Lower leg skin (tissue), 4 donors: Measurements from ENCODE around the gene IGSF21. TPM values are rescaled to one million over a fixed set of nuclear protein-coding genes. Genes with fewer than 3 reads are reported as not detected.
A peak's percentile ranks its signal among the peaks of the same experiment; 100 is the strongest.

Experiments used
- DNase-seq, 2 donors: peaks; one replicate each; pipeline ENCODE4 v3.0.0-alpha.2; 2019; ENCODE audit warnings: low spot score in 2 of 2
- H3K4me3 ChIP-seq: fragments of 200-600 bp; sonication (generic); 2 replicates; pipeline ENCODE4 v1.5.1; 2017; ENCODE audit warnings: mild to moderate bottlenecking, low read depth; ENCODE audit not compliant: poor library complexity, severe bottlenecking
- CTCF ChIP-seq, 3 donors: fragments of 450-650 bp; IDR thresholded peaks; one replicate each; pipeline ENCODE4 v1.5.1; 2016; ENCODE audit warnings: antibody characterized with exemption in 3 of 3, mild to moderate bottlenecking in 3 of 3, moderate library complexity in 2 of 3
- POLR2A ChIP-seq, 2 donors: fragments of 450-650 bp; IDR thresholded peaks; one replicate each; pipeline ENCODE4 v1.6.1; 2016 to 2017; ENCODE audit warnings: antibody characterized with exemption in 2 of 2, mild to moderate bottlenecking in 1 of 2, moderate library complexity in 1 of 2
- WGBS, 2 donors: methylation state at CpG; one replicate each; pipeline ENCODE4 v1.1.5; 2018; 5-methylcytosine and 5-hydroxymethylcytosine counted together
- intact Hi-C: fragments of 100-400 bp; cut with DNase I; formaldehyde crosslinking; loops from one replicate; pipeline ENCODE4 v1.15.0; 2023; ENCODE audit warnings: low total_unique reads
- total RNA-seq, 4 donors: library from RNA; depleted of rRNA; stranded (reverse); fragments of >200 nt; gene quantifications; one replicate each; pipeline ENCODE4 v1.1.0, GENCODE V29; 2016

Gene IGSF21
- total RNA-seq, 4 donors from 2014 or later, result 0.66 to 3.0 (median 1.3) TPM

DNA sequence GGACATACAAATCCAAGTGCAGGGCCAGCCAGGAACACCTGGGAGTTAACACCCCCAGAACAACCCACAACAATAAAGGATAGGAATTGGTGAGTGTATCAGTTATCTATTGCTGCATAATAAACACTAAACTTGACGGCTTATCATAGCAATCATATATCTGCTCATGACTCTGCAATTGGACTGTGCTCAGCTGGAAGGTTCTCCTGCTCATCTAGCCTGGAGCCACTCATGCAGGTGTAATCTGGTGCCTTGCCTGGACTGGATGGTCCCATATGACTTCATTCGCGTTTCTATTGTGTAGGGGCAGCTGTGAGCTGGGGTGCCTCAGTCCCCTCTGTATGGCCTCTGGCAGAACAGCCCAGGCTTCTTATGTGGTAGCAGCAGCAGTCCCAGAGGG lies 296.9 kb downstream of the IGSF21 start:
- no peak overlapping the region for H3K4me3 ChIP-seq
- DNase-seq, result peak in 1 of 2 donors; percentile 34
- TF ChIP-seq CTCF (IDR thresholded peaks at IDR 0.05), result no peak
- 36 to 72% methylated on average over 2 to 3 of the region's 3 CpGs for WGBS, 2 donors
- intact Hi-C loops, result no loop called here

GRCh38 chr1:18407166-18408045 lies 299.8 kb downstream of the IGSF21 start:
- intact Hi-C loops, result no loop called here
- DNase-seq, result peak in 1 of 2 donors; percentile 66
- H3K4me3 ChIP-seq, result no peak overlapping the region
- no peak for TF ChIP-seq POLR2A (IDR thresholded peaks at IDR 0.05)
- TF ChIP-seq CTCF (IDR thresholded peaks at IDR 0.05), result no peak
- 64 to 65% methylated on average over 26 of the region's 26 CpGs for WGBS, 2 donors

GRCh38 chr1:18408656-18409370 lies 301.2 kb downstream of the IGSF21 start:
- 49 to 50% methylated on average over 12 of the region's 12 CpGs for WGBS, 2 donors
- peak in 1 of 2 donors; percentile 65 for DNase-seq
- intact Hi-C loops, result no loop called here
- no peak for TF ChIP-seq POLR2A (IDR thresholded peaks at IDR 0.05)
- TF ChIP-seq CTCF (IDR thresholded peaks at IDR 0.05), result no peak
- H3K4me3 ChIP-seq, result no peak overlapping the region

- H3K4me3 ChIP-seq, result no peak overlapping the region
- no peak for TF ChIP-seq POLR2A (IDR thresholded peaks at IDR 0.05)
- no peak for TF ChIP-seq CTCF (IDR thresholded peaks at IDR 0.05)
- WGBS, 2 donors, result 67 to 68% methylated on average over 8 of the region's 8 CpGs
- peak in 1 of 2 donors; percentile 34 for DNase-seq
- intact Hi-C loops, result no loop called here
Measured at GRCh38 chr1:18409609-18410237, 302.1 kb downstream of the IGSF21 start.

GRCh38 chr1:18410407-18410806 lies 302.8 kb downstream of the IGSF21 start:
- WGBS, 2 donors, result 54 to 66% methylated on average over 12 of the region's 13 CpGs
- H3K4me3 ChIP-seq, result no peak overlapping the region
- TF ChIP-seq POLR2A (IDR thresholded peaks at IDR 0.05), result no peak
- TF ChIP-seq CTCF (IDR thresholded peaks at IDR 0.05), result no peak
- intact Hi-C loops, result no loop called here
- DNase-seq, result peak in 1 of 2 donors; percentile 72
